Stimulated activated CD8-positive, alpha-beta memory T cell treated with anti-CD3 and anti-CD28 coated beads, Interleukin-4, amount 100 ng/mL, for 4 hours (primary cell): ENCODE measurements around the gene INPP5B.
"Not testable (repeated sequence)": the region's sequence is repeated elsewhere in the genome, so short reads cannot be mapped to it uniquely, and the experiment has no call there.

ENCODE experiments used
- DNase-seq, 2 donors: peaks; one replicate each; pipeline ENCODE4 v3.0.0-alpha.2; 2020; ENCODE audit warnings: low read depth in 2 of 2, low spot score in 1 of 2

Gene INPP5B

DNA sequence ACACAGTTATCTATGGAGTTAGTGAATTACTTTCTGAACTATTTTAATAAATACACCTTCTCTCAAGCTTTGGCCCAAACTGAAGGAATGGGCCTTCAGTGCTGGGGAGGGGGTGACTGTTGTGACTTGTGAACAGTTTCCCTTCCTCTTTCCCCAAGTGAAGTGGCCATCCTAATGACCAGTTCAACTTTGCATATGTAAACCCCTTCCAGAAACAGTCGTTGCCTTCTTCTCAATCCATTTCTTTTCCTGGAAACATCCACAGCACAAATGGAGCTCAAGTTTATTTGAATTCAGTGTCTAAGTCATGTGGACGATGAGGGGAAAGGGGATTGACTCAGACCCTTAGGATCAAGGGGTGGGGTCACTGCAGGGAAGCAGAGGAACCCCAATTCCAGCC, 1.3 kb upstream of the INPP5B start:
- DNase-seq: no peak

DNA sequence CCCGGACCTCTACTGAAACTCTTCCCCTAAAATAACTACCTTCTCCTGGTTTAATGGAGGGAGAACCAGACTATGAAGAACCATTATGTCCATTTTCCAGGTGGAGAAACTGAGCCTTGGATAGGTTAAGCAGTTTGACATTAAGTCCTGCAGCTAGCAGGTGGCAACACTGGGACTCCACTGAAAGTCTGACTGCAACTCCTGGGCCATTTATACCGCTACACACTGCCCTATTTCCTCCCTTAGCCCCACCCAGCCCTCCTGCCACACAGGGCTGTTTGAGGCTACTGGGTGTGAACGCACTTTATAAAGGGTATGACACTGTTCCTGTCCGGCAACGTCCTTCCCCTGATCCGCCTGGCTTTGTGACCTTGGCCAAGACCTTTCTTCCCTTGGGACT, 511 bp upstream of the INPP5B start:
- DNase-seq: no peak

DNA sequence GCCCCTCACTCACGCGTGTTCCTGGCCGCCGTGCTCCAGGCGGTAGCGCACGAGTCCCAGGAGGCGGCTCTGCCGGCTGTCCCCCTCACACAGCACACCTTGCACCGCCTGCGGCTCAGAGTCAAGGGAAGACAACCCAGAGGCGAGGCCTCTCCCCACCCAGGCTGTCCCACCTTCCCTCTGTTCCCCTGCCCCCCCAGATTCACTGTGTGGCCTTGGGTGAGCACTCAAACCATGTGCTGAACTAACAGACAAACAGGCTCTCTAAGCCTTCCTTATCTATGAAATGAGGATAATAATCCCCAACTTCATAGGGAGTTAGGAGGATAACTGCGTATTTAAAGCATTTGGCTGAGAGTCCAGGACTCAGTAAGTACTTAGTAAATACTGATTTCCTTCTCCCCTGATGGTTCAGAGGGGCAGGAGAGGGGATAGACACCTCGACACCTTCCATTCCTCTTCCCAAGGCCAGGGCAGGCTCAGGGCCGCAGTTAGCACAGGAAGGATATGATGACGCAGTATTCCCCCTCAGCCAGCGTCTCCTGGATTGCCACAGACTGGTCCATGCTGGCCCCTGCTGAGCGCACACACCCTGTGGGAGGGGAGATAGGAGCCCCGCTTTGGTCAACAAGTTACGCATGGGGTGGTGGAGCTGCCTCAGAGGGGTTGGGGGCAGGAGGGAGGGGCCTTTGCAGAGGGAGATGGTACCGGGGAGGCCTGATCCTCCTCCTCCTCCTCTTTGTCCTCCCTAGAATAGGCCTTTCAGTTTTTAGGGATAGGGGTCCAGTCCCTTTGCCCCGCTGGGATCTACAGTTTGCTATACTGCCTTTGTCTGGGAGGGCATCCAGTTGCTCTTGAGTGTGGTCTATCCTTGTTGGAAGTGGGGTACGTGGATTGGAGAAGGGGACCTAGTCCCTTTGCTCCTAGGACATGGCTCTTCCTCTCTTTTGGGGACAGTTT, 830 bp downstream of the INPP5B start:
- no peak for DNase-seq

DNA sequence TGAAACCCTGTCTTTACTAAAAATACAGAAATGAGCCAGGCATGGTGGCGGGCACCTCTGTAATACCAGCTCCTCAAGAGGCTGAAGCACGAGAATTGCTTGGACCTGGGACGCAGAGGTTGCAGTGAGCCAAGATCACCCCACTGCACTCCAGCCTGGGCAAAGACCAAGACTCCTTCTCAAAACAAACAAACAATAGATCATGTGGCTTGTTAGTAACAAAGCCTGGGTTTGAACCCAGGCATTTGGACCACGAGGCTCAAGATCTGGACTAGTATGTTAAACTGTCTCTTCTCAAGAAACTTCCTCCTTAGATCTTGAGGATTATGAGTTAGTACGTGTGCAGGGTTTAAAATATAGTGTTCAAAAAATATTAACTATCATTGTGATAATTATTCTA, 1.6 kb downstream of the INPP5B start:
- no peak for DNase-seq

DNA sequence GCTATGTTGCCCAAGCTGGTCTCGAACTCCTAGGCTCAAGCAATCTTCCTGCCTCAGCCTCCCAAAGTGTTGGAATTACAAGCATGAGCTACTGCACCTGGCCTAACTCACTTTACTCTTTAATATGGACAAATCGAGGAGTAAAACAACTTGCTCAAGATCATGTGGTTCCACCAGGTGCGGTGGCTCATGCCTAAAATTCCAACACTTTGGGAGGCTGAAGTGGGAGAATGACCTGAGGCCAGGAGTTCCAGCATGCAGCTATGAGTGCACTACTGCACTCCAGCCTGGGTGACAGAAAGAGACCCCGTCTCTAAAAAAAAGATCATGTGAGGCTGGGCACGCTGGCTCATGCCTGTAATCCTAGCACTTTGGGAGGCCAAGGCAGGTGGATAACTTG, 2.0 kb downstream of the INPP5B start:
- DNase-seq: no peak

DNA sequence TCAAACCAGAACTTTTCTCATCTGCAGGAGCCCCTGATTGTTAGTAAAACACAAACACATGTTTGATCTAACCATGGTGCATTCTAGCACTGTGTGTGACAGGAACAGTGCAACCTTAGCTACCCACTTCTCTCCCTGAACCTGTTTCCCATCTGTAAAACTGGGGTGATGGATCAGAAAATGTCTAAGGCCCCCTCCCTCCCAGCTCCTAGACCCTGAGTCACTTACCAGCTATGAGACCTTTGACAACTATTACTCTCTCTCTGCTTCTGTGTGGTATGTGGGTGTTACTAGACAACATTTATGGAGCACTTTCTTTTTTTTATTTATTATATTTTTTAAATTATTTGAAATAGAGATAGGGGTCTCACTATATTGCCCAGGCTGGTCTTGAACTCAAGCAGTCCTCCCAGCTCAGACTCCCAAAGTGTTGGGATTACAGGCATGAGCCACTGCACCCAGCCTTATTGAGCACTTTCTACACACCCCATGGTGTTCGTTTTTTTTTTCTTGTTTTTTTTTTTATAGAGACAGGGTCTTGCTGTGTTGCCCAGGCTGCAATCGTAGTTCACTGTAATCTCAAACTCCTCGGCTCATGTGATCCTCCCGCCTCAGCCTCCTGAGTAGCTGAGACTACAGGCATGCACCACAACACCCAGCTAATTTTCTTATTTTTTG, 2.6 kb downstream of the INPP5B start:
- DNase-seq: no peak

DNA sequence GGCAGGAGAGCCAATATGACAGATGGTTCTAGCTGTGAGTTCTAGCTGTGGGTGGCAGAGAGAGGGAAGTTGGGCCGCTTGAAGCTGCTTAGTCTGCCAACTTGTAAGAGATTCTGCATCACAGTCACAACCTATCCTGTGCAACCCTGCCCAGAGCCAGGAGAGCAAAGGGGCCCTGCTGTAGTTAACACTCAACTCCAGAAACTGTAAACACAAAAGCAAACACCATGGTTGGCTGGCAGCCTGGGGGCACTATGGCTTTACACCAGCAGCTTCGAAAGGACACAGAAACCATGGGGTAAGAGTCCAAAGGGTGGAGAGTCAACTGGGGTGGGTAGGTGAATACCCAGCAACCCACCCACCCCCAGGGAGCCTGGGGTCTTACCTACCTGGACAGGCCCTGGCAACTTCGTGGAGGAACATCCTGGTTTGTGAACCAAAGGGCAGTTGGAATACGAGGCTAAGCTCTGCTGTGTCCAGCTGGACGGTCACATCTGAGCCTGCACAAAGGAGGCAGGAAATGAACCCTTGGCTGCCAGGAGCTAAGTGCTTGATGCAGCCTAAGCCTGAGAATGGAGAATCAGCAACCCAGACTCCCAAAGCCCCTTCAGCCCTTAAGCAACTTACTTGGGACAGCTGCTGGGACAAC, 6.4 kb downstream of the INPP5B start:
- no peak for DNase-seq

DNA sequence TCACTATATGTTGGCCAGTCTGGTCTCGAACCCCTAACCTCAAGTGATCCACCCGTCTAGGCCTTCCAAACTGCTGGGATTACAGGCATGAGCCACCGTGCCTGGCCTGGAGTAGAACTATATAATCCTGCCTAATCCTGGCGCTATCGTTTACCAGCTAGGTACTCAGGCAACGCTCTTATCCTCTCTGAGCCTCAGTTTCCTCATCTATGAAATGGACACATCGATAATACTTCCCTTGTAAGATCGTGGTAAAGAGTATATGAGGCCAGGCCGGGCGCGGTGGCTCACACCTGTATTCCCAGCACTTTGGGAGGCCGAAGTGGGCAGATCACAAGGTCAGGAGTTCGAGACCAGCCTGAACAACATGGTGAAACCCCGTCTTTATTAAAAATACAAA, 10.1 kb downstream of the INPP5B start:
- DNase-seq: not testable (repeated sequence)

DNA sequence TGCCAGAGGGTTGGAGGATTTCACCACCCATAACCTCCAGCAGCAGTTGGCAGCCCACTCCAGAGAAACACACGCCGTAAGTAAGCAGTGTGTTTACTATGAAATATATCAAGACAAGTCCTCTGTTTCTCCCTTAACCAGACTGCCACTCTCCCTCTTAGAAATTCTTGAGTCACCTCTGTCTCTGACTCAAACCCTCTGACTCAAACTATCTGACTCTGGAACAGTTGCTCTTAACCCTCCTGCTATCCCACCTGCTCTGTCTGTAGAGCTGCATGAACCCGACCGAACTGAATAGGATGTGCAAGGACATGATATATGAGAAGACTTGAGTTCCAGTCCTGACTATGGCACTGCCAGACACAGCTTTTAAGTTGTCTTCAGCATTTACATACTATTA, 14.1 kb downstream of the INPP5B start:
- no peak for DNase-seq

DNA sequence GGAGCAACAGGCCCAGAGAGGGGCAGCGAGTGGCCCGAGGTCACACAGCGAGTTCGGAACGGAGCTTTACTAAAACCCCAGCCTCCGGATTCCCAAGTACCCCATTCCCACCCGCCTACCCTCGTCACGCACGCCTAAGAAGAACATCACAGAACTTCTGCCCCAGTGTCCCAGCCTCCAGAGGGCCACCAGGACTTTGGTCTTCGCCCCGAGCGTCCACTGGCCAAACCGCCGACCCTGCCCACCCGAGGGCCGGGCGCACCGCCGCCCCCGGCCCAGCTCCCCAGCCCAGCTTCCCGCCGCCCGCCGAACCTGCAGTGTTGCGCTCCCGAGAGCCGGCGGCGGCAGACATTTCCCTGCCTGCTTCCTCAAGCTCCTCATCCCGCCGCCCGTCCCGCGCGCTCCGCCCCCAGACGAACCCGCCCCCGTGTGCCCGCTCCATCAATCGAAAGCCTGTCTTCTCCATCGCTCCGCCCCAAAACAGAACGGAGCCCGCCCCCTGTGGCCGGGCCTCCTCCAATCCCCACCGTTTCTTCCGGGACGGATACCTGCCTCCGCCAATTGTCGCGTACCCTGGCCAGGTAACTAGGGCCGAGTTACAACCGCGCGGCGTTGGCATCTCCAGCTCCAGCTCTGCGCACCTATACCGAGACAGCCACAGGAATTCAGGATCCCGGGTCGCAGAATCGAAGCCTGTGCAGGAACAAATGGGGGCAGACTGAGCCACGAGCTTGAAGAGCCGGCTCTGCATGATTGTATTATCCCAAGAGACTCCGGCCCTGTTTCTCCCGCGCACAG, 15.3 kb downstream of the INPP5B start:
- peak; percentile 90 to 93 for DNase-seq

DNA sequence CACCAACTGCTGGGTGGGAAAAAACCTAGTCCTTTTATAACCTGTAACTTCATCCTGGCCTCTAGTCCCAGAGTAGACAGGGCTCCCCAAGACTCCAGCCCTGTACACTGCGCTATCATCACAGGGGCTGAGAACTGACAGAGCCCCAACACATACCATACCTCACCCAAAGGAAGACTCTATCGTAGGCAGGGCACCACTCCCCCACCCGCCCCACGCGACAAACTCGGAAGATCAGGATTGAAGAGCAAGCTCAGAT, 15.8 kb downstream of the INPP5B start:
- no peak for DNase-seq

DNA sequence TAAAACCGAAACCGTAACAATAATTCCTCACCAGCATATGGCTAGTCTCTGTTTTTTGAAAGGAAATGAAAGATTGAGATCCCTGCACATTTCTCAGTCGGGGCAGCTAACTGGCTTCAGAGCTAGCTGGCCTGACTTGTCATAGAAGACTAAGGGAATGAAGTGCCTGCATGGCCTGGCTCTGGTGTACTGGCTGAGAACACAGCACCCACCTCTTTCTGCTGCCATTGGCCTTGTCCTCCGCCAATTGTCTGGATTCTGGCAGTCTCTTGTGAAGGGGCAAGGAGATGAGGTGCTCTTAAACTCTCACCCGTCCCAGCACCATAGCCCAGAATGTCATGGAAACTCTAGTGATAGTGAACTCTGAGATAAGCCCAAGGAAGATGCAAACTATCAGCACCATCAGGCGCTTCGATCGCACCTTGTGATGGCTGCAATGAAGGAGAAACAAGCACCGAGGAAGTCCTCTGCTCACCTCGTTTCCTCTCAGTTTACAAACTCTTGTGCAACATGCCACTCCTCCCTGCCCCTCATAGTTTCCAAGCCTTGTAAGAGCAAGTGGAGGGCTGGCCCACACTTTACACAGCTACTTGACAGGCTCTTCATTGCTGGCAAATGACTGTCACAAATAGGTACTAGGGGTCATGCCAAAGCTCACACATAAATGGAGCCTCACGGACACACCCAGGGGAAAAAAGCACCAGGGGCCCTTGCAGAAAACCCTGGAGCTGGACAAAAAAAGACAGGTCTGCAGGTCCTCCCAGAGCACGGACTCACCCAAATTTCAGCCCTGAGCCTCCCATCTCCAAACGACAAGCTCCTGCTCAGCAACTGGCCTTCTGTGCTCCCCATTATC, 16.4 kb downstream of the INPP5B start:
- peak; percentile 20 to 27 for DNase-seq

DNA sequence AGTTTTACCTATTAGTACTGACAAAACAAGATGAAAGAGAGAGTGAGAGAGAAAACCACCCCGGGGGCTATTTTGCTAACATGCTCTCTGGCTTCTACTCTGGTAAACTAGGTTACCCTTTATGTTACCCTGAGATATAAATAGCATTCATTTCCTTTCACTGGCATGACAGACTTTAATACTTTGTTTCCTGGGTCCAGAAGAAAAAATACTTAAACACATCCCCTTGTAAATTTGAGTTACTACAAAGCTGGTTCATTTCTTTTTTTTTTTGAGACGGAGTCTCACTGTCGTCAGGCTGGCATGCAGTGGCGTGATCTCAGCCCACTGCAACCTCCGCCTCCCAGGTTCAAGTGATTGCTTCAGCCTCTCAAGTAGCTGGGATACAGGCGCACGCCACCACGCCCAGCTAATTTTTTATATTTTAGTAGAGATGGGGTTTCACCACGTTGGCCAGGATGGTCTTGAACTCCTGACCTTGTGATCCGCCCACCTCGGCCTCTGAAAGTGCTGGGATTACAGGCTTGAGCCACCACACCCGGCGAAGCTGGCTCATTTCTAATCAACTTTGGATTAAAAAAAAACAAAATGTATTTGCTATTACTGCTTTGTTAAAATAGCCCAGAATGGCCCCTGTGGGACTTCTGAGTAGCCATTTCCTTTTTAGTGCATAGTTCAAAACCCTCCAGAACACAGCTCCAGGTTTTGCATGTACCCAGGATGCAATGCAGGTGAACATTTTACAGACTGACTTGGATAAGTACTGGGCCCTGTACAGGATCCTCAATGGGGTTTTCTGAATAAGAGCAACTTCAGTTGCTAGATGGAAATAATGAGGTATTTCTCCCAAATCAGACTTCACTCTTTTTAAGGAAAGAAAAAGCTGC, 20.6 kb downstream of the INPP5B start:
- DNase-seq: no peak

DNA sequence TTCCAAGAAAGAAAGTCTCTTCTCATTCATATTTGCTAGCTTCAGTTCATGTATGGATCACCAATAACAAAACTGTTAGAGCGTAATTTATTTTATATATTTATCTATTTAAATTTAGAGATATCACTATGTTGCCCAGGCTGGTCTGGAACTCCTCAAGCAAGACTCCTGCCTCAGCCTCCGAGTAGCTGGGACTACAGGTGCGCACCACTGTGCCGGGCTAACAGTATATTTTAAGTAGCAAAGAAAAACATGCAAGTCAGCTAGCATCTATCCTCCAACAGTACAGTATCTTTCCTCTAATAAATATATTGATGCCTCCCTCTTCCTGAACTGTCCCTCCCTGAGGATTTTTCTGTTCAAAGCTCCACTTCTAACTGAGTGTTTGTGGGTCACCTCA, 21.5 kb downstream of the INPP5B start:
- DNase-seq: no peak

DNA sequence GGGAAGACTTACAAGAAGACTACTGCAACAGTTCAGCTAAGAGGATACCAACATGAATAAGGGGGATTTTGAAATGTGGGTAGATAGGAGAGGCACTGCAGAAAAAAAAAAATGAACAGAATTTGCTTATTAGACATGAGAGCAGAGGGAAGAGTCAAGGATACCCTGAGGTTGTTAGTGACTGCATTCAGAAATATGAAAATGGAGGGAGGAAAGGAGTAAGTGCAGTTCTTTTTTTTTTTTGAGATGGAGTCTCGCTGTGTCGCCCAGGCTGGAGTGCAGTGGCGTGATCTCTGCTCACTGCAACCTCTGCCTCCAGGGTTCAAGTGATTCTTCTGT, 23.3 kb downstream of the INPP5B start:
- DNase-seq: no peak

DNA sequence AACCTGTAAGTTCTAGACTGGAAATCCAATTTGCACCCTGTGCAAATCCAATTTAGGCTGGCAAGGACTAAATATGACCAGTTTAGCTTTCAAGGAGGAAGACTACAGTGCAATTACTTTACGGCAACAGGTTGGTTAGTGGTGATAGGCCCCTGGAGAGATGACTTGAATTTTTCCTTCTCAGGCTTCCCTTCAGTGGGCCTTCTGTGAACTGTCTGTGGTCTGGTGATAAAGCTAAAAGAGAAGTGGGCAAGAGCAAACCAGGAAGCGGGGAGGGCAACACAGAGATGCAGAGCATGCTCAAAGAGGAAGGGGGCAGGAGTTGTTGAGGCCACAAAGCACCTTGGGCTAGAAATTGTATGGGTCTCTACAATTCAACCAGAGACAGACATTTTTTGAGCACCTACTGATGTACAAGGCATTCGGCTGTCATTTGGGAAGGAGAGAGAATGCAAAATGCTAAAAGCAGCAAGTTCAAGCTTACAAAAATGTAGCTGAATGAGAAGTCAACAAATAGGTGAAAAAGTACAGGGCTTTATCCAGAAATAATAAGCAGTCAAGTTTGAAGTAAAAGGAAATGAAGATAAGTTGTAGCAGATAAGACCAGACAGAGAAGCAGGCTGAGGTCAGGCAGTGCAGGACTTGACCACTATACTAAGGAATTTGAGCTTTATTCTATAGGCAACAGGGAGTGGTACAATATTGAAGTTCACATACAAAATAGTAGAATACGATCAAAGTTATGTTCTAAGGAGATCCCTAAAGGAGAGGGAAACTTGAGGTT, 23.9 kb downstream of the INPP5B start:
- DNase-seq: no peak

DNA sequence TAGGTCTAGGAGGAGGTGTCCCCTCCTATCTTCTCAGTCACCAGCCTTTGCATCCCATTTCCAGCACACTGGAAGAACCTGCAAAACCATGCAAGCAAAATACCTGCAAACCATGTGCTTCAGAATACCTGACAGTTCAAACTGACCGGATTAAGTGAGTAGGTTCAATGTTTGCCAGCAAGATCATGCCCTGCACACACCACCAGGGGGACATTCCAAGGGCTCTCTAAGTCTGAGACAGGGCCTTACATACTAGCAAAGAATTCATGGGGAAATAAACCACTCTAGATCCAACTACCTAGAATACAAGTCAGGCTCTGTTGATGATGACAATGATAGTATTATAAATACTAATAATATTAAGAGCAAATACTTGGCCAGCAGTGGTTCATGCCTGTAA, 27.6 kb downstream of the INPP5B start:
- DNase-seq: no peak

DNA sequence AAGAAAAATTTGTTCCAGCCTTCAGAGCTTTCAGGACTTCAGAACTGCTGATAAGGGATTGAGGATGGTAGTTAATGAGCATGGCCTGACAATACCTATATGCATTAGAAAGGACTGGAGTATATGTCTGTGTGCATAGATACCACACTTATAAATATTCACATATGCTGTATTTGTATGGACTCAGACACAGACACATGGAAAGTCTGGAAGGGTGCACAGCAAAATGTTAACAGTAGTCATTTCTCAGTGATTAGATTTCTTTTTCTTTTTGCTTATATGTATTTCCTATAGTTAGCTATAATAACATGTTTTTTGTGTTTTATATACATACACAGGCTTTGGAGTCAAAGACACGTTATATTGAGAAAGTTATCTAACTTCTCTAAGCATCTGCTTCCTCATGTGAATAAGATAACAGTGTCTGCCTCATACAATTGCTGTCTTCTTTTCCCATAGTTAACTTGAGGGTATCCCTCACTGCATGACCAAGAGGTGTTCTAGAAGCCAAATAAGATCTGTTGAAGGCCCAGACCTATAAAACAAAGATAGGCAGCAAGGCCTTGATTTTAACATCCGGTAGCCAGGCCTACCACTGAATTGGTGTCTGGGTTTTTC, 31.3 kb downstream of the INPP5B start:
- no peak for DNase-seq
